HL-60/S4 treated with phorbol 12-myristate 13-acetate at 8.2 ng/mL for 4 days and 3 days (cell line): ENCODE results near the gene PRKCE.

Experiments
- in situ Hi-C: fragments of 300-500 bp; cut with MboI; formaldehyde crosslinking; loops from 2 replicates; pipeline ENCODE4 v1.15.0; 2022; ENCODE audit warnings: low sequenced_read_pairs

The PRKCE gene

DNA sequence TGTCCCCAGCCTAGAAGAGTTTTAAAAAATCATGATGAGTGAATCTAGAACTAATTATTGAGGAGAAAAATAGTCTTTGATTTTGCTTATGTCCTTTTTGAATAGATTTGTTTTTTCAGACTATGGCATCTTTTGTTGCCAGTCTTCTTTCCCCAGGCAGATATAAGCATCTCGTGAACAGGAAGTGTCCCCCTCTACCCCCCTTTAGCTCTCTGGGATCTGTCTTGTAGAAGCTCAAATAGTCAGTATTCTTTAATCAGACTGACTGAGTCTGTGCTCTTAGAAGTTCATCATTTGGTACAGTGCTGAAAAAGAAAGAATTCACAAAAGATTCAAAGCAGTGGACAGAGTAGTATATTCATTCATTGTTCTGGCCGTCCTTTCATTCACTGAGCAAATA lies 10.4 kb downstream of the PRKCE start:
- in situ Hi-C loops, result no loop called here

DNA sequence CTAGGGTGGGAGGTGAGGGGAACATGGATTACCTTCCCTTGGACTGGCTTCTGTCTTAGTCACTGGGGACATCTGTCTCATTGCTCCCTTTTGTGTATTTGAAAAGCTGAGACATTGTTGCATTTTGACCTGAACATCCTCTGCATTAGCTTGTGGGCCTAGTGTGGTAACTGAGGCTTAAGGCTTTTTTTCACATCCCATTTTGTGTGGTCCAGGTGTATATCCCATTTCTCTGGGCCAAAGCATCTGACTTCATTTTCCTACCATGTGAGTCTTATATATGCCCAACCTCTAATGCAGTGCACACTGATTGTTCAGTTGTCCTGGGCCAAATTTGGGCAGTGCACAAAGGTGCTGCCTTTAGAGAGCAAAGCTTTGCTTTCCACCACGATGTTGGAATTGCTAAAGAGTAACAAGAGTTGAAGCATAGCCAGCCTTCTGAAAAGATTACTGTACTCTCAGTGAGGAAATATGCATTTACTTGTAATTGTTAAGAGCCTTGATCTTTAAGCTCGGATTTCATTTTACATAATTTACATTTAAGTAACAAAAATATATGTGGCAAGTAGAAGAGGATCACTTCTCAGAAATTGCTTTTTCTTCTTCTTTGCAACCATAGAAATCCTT lies 13.3 kb downstream of the PRKCE start:
- in situ Hi-C loops, result no loop called here

DNA sequence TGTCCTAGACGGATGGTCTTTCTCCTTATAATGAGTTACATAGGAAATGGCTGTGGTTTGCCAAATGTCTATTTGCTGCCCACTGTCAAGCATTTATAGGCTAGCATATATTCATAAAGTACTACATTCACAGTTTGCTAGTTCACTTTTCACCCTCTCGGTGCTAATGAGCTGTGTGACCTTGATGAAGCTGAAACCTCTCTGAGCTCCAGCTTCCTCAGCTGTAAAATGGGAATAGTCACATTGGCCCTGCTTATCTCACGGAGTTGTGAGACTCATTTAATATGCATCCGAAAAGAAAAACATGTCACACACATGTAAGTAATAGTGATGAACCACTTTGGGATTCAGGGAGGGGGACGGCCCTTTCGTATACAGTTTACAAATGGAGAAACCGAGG lies 17.0 kb downstream of the PRKCE start:
- in situ Hi-C loops, result no loop called here

DNA sequence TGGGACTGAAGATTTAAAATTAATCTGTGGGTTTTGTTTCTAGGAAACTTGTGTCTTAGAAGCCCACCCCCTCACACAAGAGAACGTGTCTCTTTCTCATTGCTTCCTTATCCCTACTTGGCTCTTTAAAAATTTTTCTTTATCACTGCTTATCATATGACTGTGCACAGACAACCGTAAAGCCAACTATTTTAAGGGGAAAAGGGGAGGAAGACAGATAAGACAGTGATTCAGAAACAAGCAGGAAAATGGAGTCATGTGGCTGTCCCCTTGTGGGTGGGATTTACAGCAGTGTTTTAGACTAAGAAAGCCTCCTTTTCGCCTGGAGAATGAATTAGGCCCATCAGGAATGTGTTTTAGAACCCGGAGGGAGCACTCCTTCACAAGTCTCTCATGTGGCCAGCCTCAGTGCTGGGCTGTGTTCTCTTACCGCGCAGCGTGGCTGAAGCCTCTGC lies 17.6 kb downstream of the PRKCE start:
- in situ Hi-C loops, result no loop called here

DNA sequence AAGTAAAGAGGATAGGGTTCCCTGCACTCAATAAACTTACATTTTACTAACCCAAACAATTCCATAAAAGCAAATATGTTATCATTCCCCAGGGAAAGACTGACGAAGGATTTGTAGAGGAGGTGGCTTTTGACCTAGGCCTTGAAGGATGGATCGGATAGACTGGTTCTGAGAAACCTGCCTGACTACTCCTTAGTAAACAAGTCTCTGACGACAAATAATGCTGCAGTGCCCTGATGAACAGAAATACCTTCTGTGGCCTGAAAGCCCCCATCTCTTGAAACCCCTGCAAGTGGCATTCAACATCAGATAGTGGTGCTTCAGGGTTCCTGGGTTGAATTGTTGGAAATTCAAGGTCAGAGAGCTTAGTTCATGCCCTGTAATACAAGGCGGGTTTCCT lies 19.2 kb downstream of the PRKCE start:
- in situ Hi-C loops, result no loop called here

DNA sequence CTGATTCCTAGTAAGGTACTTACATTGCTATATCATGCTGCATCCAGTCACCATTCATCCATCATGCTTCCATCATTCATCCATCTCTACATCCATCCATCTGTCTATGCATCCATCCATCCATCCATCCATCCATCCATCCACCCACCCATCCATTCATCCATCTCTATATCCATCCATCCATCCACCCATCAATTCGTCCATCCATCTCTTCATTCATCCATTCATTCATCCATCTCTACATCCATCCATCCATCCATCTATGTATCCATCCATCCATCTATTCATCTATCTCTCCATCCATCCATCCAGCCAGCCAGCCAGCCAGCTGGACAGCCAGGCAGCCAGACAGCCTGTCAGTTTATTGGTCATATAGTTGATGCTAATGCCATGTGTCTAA lies 20.7 kb downstream of the PRKCE start:
- in situ Hi-C loops, result no loop called here

DNA sequence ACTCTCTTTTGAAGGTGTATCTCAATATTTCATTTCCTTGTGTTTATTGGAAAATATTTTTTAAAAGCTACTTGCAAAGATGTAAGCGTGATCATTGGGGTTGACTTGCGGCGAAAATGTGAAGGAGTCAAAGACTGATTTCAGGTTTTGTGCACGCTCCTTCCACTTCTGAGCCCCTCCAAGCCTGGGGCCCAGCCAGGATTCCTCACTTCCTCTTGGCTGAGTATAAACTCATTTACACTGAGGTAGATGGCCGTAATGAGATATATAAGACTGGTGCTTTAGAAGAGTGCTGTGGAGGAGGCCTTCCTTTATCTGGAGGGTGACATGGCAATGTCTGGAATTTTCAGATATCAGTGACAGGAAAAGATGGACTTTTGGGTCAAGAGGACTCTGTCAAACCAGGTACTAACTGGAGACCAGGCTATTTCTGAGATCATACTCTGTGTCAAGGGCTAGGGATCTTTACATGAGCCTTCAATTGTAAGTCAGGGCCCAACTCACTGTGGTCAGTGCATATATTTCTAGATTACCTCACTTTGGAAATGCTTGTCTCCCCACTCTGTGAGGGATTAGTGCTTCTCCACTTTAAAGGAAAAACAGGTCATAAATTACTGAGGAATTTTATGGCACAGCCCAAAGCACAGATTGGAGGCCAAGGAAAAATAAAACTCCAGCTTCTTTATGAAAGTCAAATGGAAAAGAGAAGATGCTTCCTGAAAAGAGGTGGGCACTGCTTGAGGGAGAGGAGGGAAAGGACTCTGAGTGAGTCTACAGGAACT lies 22.8 kb downstream of the PRKCE start:
- in situ Hi-C loops, result no loop called here

DNA sequence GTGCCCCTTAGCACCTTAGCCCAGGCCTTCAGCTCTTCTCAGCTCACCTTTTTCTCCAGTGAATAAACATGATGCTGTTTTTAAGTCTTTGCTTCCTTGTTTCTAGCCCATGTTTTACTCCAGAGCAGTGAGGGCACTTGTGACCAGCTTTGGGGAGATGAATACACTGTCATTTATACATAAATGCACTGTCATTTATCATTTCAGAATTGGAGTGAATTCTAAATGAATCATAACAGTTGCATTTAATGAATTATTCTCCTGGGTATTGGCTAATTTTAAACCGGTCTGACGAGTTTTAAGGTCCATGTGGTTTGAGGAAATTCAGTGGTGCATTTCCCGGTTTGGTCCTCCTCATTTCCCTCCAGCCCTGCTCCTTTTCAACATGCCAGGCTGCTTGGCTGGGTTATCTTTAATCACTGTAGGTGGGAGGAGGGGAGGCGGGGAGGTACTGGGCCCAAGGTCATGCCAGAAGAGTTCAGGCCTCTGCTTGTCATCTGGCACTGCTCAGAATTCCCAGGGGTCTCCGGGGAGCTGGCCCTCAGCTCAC lies 23.9 kb downstream of the PRKCE start:
- in situ Hi-C loops, result no loop called here

DNA sequence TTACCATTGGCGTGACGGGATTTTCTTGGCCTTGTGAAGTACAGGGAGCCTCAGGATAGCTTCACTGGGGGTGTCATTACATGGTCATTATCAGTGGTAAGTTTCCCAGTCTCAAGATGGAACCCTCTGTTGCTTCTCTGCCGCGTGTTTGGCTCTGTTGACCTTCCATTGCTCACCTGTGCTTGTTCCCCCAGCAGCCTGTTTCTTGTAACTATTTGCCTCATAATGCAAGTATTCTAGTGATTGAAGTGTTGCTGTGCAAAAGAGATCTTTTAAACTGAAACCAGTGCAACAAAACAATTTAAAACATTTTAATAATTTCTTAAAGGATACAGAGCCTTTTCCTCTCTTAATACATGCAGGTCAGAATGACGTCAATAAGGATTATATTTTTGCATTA lies 24.6 kb downstream of the PRKCE start:
- in situ Hi-C loops, result no loop called here

DNA sequence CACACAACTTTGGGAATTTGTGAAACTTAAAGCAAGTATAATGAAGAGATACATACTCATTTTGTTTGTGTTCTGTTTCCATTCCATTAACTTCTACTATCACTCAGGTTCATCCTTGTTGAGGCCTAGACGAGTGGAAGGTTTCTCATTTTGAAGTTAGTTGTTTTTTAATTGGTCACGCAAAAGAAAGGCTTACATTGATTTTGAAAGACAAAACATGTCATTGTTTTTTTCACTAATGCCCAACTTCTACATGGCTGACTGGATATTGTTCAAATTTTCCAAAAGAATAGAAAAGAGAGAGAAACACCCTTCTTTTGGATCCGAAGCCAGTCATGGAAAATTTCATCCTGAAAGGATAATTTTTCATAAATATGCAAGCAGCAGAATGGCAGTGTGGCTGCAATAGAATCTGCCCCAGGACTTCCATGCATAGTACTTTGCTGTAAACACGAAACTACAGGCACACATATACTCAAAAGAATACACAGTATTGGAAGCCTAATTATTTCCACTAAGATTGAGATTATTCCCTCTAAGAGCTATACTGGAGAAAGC lies 27.4 kb downstream of the PRKCE start:
- in situ Hi-C loops, result no loop called here

DNA sequence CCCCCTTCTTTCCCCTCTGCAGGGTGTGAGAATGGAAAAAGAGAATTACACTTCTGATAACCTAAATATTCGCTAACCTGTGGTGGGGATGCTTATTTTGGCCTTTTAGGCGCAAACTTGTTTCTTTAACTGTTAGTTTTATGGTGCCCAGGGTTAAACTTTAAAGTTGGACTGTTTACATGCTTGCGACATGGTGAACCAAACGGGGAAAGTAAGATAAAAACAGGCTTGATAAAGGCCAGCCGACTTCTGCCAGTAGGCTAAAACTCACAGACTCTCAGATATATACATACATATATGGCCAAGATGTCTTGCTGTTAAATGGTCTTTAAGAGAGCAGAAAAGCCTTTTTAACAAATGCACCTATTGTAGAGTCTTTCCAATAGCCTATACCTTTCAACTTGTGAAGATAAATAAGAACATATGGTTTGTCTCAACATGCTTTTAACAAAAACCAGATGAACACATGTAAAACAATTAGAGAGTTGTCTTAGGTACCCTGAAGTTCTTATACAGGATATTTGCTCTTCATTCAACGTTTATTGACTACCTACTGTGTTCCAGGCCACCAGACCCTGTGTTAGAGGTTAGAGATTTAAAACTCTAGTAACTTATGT lies 29.0 kb downstream of the PRKCE start:
- in situ Hi-C loops, result no loop called here

DNA sequence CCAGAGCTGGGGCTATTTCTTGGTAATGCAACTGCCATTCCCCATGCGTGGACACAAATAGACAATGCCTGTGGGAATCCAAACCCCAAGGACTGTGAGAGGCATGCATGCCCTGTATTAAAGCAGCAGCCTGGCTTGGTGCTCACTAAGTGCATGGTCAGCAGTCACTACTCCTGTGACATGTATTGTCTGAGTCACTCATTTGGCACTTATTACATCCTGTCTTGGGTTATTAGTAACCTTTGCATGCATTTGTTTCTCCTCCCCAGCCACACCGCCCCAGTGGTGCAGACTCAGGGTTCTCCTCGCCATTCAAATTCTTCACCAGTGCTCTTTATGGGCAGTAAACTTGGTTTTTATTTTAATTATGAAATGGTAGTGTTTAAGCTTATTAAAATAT lies 30.2 kb downstream of the PRKCE start:
- in situ Hi-C loops, result no loop called here

DNA sequence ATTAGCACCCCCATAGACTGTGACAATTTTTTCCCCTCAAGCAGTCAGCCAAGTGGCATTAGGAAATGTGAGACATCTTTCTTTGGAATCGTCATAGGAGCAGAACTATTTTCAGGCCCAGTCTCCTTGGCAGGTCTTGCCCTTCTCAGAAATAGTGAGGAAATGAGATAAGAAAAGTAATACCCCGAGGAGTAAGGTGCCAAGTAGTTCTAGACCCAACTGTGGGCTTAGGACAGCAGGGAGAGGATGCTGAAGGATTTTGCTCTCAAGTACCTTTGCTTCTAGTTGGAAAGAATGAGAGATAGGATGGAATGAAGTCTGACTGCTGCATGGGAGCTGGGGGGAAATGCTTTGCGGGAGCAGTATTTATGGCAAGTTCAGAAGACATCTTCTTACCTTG lies 31.8 kb downstream of the PRKCE start:
- in situ Hi-C loops, result no loop called here

DNA sequence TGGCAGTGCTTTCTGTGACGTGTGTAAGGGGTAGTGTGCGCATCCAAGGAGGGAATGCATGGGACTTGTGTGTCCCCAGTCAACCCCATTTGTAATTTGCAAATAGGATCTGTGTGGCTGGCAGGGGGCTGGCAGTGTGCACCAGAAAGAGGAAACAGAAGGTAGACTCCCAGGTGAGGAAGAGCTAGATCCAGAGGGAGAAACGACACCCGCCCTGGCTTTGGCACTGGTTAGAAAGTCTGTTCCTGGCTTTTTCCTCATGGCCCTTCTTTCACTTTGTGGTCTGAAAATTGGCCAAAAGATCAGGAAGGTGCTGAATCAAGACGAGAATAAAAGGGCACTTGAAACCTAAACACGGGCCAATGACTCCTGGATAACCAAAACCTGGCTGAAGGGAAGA lies 33.3 kb downstream of the PRKCE start:
- in situ Hi-C loops, result no loop called here

DNA sequence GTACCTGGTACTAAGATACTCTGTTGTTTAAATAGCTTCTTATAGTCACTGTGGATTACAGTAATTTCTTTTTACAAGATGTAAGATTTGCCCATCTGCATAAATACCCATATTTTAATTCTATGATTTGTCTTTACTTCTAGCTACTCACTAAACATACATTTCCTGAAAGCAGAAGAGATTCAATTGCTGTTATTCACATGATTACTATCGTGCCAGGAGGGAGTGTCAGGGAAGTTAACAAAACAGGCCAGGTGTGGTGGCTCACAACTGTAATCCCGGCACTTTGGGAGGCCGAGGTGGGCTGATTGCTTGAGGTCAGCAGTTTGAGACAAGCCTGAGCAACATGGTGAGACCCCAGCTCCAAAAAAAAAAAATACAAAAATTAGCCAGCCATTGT lies 33.8 kb downstream of the PRKCE start:
- in situ Hi-C loops, result no loop called here

DNA sequence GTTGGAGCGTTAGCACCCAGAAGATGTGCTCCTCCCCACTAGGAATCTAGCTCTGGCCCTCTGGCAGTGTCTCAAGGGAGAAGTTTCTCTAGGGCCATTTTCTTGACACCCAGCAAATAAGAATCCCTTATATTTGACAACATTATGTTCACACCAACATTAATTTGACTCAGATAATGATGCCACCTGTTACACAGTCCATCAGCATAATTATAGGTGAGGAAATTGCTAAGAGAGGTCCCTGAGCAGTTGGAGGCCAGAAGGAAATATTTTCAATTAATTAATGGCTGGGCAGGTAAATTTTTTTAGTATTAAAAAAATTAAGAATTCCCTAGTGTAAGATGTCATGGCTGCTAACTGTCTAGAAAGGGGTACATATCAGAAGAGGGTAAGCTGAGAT lies 36.5 kb downstream of the PRKCE start:
- in situ Hi-C loops, result no loop called here

DNA sequence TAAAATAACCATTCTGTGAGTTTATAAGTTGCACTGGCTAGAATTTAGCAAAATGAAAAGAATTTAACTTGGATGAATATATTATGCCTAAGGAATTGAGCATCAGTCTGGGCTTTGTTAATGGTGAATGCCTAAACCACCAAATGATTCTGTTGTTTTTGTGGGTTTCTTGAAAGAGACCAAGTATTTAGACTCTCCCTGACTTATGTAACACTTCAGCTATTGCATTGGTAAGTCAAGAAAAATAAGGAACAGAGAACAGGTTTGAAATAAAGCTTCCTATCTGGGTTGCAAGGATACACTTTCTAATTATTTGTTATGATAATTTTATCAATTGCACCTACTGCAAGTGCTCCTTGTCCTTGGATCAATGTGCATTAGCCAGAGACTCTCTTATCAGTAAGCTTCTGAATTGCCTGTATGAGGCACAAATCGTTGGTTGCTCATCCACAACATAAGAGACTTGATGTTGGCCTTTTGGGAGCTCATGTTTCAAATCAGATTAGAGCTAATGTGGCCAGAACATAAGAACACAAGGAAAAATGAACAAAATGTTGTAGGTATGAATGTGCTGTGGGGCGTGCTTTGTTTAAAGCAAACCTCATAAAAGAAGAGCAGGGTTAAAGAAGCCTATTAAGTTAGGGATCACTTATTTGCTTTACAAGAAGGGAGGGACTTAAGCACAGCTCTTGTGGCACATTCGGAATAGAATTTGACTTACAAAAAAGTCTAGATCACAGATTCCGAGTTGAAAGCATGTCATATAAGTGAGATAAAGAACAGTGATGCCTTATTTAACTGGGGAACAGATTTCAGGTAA lies 37.2 kb downstream of the PRKCE start:
- in situ Hi-C loops, result no loop called here

DNA sequence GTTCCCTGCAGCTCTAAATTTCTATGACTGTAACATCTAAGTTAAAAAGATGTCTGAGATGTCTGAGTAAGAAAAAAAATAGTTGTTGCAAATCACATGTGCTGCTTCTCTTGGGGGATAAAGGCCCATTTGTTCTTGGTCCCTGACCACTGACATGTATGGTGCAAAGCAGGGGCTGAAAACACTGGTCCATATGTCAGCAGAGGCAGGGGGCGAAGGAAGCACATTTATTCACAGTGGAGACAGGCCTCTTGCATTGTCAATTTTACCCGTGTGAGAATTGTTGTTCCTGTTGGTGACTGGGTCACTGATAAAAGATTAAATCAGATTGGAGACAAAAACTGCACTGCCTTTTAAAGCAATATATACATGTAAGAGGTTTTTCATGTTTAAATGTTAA lies 38.8 kb downstream of the PRKCE start:
- in situ Hi-C loops, result no loop called here

DNA sequence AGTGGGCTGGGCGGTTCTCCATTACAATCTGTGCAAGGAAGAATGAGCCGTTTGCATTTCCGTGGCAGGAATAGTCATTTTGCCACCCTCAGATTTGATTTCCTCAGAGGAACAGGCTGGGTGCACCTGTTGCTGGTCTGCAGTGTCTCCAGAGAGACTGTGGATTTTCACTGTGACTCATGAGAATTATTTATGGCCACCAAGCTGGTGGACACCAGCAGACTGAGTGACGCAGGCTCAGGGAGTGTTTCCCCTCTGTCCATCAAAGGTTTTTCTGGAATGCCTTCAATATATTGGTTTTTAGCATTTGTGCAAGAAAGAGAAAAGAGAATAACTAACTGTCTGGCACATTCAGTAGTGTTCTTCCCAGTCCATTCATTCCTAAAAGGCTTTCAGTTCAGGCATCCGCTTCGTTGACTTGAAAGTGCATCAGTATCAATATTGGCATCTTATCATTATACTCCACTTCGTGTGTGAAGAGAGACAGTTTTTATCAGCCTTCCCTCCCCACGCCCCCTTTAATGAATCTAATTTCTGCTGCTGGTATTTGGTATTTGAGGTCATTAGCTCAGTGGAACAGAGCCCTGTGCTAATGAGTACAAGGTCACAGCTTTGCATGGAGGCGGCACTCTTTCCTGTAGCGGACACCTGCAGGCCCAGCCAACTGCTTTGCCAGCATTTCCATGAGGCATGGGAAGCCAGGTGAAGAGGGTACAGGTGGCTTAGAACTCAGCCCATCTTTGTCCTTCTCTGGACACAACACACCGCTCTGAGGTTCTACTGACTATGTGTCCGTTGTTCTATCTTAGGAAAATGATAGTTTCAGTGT lies 39.9 kb downstream of the PRKCE start:
- in situ Hi-C loops, result no loop called here

DNA sequence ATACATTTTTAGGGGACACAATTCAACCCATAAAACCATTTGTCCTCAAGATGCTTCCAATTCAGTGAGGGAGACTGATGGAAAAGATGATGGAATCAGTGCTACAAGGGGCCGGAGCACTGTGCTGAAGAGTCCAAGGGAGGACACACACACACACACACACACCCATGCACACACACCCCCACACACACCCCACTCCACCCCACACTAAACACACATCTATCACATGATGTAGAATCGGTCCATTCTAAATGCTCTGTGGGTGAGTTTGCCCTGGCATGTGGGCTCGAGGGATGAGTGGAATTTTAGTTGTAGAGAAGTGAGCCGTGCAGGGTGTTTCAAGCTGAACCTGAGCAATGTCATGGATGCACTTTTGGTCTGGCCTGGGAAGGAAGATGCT lies 41.1 kb downstream of the PRKCE start:
- in situ Hi-C loops, result no loop called here
